Epithelial cell of proximal tubule (primary cell): ENCODE results near the gene PPIP5K1. TPM values are rescaled to one million over a fixed set of nuclear protein-coding genes. Genes with fewer than 3 reads are reported as not detected.

Experiments used
- DNase-seq: peaks from one replicate; pipeline ENCODE4 v3.0.0-alpha.2; 2011; ENCODE audit warnings: low read depth
- H3K4me3 ChIP-seq: 2 replicates; pipeline ENCODE4 v1.5.1; 2011; ENCODE audit warnings: low read depth, mild to moderate bottlenecking, low read length
- CTCF ChIP-seq: conservative IDR thresholded peaks from 2 replicates; pipeline ENCODE4 v1.5.1; 2012; ENCODE audit warnings: low read depth, mild to moderate bottlenecking, low read length
- total RNA-seq: library from RNA; depleted of rRNA; stranded (reverse); fragments of >200 nt; gene quantifications from 2 replicates; pipeline ENCODE4 v1.2.3, GENCODE V29; 2015

PPIP5K1 gene
- total RNA-seq, 1 donor from 2014 or later: 6.7 TPM

- TF ChIP-seq CTCF: no peak
- peak overlapping the region; percentile 74 for H3K4me3 ChIP-seq
- peak; percentile 59 for DNase-seq
Observed at GRCh38 chr15:43510200-43511011, 79.6 kb downstream of the PPIP5K1 start.

GRCh38 chr15:43509660-43510199 is 80.3 kb downstream of the PPIP5K1 start:
- peak overlapping the region; percentile 74 for H3K4me3 ChIP-seq
- TF ChIP-seq CTCF: no peak
- no peak for DNase-seq

- H3K4me3 ChIP-seq: no peak overlapping the region
- no peak for TF ChIP-seq CTCF
- DNase-seq: no peak
Observed at GRCh38 chr15:43508991-43509659, 80.9 kb downstream of the PPIP5K1 start.

- no peak overlapping the region for H3K4me3 ChIP-seq
- no peak for TF ChIP-seq CTCF
- no peak for DNase-seq
Observed at GRCh38 chr15:43508421-43508820, 81.6 kb downstream of the PPIP5K1 start.

- no peak for DNase-seq
- H3K4me3 ChIP-seq: no peak overlapping the region
- no peak for TF ChIP-seq CTCF
Observed at GRCh38 chr15:43505738-43506137, 84.3 kb downstream of the PPIP5K1 start.

GRCh38 chr15:43499635-43500034 is 90.4 kb downstream of the PPIP5K1 start:
- H3K4me3 ChIP-seq: no peak overlapping the region
- no peak for TF ChIP-seq CTCF
- no peak for DNase-seq

GRCh38 chr15:43498990-43499389 is 91.0 kb downstream of the PPIP5K1 start:
- no peak for TF ChIP-seq CTCF
- no peak for DNase-seq
- H3K4me3 ChIP-seq: no peak overlapping the region
